Left renal cortex interstitium (tissue), 4 donors: ENCODE measurements around the gene TPSG1. TPM values are rescaled to one million over a fixed set of nuclear protein-coding genes. Genes with fewer than 3 reads are reported as not detected.

Experiments used
- DNase-seq, 4 donors: peaks; one replicate each; pipeline ENCODE4 v3.0.0-alpha.2; 2013; ENCODE audit warnings: low read depth in 4 of 4, low spot score in 2 of 4, missing footprints in 1 of 4
- polyA plus RNA-seq, 4 donors: library from polyadenylated mRNA; unstranded; fragments of 120-200 nt; gene quantifications; one replicate each; pipeline ENCODE4 v1.2.1, GENCODE V29; 2013; ENCODE audit not compliant: insufficient read length in 4 of 4

Gene TPSG1
- polyA plus RNA-seq, 4 donors: 0.67 to 1.9 (median 0.96) TPM

DNA sequence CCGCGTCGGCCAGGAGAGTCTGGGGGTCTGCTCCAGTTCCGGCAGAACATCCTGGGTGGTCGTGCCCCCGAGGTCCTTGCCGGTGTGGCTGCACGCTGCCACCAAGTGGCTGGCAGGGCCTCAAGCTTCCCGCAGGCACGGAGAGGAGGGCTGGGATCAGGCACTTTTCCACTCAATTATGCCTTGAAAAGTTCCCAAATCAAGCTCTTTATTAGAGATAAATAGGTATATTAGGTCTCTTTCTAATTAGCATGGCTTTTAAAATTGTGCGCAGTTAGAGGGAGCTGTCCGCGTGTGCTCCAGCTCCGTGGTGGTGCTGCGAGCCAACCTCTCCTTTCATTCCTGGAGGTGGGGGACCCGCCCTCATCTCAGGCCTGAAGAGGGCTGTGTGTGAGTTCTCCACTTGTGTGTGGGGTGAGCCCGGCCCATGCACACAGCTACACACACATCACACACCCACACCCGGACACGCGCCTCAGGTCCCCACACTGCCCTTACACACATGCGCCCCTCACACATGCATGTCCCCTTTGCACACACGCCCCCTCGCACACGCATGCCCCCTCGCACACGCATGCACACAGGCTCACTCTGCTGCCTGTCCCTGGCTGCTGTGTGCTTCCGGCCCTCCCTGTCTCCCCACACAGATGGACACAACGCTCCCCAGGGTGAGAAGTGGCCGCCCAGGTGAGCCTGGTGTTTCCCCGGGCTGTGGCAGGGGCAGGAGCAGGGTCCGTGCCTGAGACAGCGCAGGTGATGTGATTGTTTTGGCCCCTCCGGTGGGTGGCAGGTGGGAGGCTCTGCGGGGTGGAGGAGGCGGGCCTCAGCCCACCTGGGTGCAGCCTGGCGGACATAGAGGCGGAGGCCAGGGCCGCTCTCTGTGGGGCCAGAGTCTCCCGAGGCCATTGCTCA is 43.4 kb downstream of the TPSG1 start:
- no peak for DNase-seq

- DNase-seq: no peak
Measured at GRCh38 chr16:1180549-1181403, 44.3 kb downstream of the TPSG1 start.

- DNase-seq: no peak
Measured at GRCh38 chr16:1178295-1178910, 46.7 kb downstream of the TPSG1 start.

DNA sequence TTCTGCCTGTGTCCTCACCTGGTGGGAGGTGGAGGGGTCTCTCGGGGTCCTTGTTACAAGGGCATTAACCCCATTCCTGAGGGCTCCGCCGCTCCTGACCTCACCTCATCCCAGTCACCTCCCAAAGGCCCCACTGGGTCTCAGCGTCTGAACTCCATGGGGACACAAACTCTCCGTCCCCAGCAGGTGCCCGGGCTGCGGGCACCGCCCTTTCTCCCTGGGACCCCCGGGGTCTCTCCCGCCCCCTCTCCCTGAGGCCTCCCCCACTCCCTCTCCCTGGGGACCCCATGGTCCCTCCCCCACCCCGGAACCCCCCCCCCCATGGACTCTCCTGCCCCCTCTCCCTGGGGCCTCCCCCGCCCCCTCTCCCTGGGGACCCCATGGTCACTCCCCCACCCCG is 47.3 kb downstream of the TPSG1 start:
- no peak for DNase-seq

DNA sequence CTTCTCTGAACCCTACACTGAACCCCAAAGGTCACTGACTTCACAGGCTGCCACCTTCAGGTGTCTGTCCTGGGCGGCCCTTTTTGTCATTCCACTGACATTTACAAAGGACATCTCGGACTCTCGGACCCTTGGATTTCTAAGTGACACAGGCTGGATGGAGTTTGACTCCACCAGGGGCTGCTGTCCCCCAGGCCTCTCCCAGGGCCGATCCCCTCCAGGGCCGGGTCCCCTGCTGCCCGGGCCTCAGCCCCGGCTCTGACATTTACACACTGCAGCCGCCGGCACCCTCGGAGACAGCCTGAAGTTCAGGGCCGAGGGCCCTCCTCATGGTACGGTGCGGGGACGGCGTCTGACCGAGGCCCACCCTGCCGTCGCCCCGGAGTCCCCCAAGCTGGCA is 48.0 kb downstream of the TPSG1 start:
- no peak for DNase-seq

DNA sequence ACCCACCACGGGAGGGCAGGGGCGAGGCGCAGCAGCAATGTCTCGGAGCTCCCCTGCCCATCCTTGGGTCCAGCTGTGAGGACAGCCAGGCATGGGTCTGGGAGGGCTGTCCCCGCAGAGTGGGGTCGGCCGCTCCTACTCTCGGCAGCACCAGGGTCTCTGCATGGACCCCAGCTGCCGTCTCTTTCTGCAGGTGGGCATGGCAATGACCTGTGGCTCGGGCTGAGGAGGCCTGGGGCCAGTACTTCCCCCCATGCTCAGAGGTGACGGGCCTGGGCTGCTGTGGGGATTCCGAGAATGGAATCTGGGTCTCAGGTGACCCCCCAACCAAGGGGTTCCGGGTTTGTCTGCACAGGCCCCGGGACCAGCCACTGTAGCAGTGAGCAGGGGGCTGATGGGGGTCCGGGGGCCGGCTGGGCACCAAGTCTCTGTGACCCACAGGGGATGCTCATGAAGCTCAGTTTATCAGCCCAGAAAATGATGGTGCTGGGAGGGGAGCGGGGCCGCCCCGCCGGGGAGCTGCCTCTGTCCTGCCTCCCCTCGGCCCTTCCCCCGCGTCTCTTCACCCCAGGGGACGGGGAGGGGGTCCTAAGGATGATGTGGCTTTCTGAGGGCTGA is 48.7 kb downstream of the TPSG1 start:
- no peak for DNase-seq

GRCh38 chr16:1175566-1176279 is 49.3 kb downstream of the TPSG1 start:
- DNase-seq: no peak

DNA sequence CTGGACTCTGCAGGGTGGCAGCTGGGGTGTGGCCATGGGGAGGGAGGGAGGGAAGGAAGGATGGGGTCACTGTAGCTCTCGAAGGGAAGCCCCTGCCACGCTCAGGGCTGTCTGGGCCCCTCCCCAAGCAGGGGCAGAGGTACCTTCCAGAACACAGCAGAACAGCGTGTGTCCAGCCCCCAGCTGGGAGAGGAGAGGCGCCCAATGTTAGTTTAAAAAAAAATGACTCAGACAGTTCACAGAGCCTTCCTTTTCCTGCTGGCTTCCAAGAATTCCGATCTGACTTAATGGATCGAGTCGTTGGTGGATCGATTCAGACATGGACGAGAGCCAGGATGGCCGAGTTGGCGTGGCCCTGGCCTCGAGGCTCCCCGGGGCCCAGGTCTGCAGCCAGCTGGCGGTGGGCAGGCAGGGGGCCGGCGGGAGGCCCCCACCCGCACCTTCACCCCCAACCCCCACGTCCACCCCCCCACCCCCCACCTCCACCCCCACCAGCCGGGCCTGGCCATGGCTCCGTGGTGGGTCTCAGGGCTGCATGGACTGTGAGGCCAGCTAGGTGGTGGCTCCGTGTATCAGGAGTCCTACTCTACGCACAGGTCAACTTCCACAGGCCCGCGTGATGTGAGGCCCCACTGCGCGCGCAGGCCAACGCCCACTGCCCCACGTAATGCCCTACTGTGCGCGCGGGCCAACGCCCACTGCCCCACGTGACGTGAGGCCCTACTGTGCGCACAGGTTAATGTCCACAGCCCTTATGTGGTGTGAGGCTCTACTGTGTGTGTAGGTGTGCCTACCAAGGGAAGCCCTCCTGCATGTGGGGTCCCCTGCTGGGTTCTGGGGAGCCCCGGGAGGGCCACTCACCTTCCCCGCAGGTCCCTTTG is 50.4 kb downstream of the TPSG1 start:
- no peak for DNase-seq

DNA sequence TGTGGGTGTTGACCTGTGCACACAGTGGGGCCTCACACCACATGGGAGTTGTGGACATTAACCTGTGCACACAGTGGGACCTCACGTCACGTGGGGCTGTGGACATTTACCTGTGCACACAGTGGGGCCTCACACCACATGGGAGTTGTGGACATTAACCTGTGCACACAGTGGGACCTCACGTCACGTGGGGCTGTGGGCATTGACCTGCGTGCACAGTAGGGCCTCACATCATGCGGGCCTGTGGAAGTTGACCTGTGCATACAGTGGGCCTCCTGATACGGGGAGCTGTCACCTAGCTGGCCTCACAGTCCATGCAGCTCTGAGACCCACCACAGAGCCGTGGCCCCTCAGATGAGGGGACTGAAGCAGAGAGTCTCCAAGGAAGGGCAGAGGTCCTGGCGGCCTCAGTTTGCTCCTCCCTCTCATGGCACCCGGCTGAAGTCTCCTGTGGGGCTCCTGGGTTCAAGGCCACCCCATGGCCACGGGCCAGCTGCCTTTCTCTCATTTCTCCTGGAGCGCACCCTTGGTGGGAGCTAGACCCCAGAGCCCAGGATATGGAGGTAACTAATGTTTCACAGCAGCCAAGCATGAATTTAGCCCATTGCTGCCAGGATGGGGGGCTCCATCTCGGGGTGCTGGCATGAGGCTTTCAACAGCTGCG is 51.1 kb downstream of the TPSG1 start:
- no peak for DNase-seq

DNA sequence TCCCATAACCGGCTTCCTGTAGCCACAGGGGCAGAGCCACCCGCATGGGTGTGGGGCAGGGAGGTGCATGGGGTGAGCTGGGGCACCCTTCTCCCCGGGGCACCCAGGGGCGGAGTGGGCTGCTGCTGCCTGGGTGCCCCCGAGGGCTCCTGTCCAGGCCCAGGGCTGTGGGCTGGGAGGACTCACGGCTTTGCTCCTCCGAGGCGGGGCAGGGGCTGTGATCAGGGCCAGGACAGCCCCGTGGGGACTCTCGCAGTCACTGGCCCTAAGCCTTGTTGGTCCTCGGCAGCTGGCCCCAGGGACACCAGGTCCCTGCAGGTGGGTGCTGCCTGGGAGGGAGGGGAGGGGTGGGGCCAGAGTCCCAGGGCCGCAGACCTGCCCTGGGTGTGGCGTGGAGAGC is 52.4 kb downstream of the TPSG1 start:
- DNase-seq: no peak

DNA sequence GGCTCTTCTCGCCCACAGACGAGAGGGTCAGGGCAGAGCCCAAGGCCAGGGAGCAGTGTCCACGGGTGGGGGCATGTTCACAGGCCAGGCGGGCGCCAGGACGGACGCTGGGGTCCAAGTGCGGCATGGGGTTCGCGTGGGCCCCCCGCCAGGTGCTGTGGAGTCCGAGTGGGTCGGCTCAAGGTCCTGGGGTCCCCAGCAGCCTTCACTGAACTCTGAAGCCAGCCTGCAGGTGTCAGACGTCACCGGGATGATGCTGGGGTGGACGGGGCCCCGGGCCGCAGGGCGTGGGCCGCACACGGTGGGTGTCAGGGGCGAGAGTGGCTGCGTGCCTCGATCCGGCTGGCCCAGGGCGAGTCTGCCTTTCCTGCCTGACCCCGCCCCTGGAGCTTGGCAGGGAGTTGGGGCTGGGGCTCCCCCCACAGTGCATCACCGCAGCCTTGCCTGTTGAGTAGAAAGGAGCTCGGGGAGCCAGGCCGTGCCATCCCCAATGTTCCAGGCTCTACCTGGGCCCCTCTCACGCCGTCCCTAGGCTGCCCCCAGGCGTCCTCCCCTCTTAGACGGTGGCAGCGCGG is 53.1 kb downstream of the TPSG1 start:
- no peak for DNase-seq

Other genes starting within 250 kb of the TPSG1 start
- 1 to 10 TPM; 2.7 to 5.4 (median 4.9) TPM for gene SOX8, start 243.5 kb downstream of the TPSG1 start, polyA plus RNA-seq
- gene SSTR5, start 152.5 kb downstream of the TPSG1 start, polyA plus RNA-seq: under 1 TPM; 0.10 to 0.33 (median 0.29) TPM
- not detected for gene C1QTNF8, start 129.0 kb downstream of the TPSG1 start, polyA plus RNA-seq
- 10 to 100 TPM; 15.1 to 28.2 (median 26.1) TPM for gene CACNA1H, start 72.2 kb downstream of the TPSG1 start, polyA plus RNA-seq
- gene TPSB2, start 4.9 kb upstream of the TPSG1 start, polyA plus RNA-seq: under 1 TPM in 3 of 4 donors, not detected in 1; 0.20 to 0.24 (median 0.24) TPM
- gene TPSAB1, start 15.4 kb upstream of the TPSG1 start, polyA plus RNA-seq: not detected
- under 1 TPM in 1 of 4 donors, not detected in 3; 0.21 TPM for gene TPSD1, start 30.8 kb upstream of the TPSG1 start, polyA plus RNA-seq
- 100 to 1,000 TPM; 152 to 184 (median 163) TPM for gene UBE2I, start 84.4 kb upstream of the TPSG1 start, polyA plus RNA-seq
- 1 to 10 TPM; 4.9 to 7.0 (median 6.1) TPM for gene BAIAP3, start 108.4 kb upstream of the TPSG1 start, polyA plus RNA-seq
- 10 to 100 TPM; 38.3 to 80.2 (median 54.4) TPM for gene TSR3, start 126.6 kb upstream of the TPSG1 start, polyA plus RNA-seq
- gene GNPTG, start 126.7 kb upstream of the TPSG1 start, polyA plus RNA-seq: 10 to 100 TPM; 51.5 to 77.0 (median 71.5) TPM
- 10 to 100 TPM; 13.8 to 22.9 (median 20.1) TPM for gene UNKL, start 189.4 kb upstream of the TPSG1 start, polyA plus RNA-seq
- gene UQCC4, start 195.5 kb upstream of the TPSG1 start, polyA plus RNA-seq: 10 to 100 TPM; 12.4 to 17.2 (median 15.0) TPM
- under 1 TPM in 1 of 4 donors, not detected in 3; 0.22 TPM for gene PERCC1, start 205.8 kb upstream of the TPSG1 start, polyA plus RNA-seq
- gene CCDC154, start 219.3 kb upstream of the TPSG1 start, polyA plus RNA-seq: 1 to 10 TPM; 1.5 to 3.7 (median 2.9) TPM
- gene CLCN7, start 249.8 kb upstream of the TPSG1 start, polyA plus RNA-seq: 10 to 100 TPM; 36.8 to 78.5 (median 54.4) TPM